GM18505 (cell line): ENCODE results near the gene S100A7.
"Not testable (repeated sequence)": the region's sequence is repeated elsewhere in the genome, so short reads cannot be mapped to it uniquely, and the experiment has no call there.

Experiments
- ATAC-seq: cut with Tn5 transposase; IDR thresholded peaks from one replicate; pipeline ENCODE4 v1.9.1; 2021; ENCODE audit not compliant: unreplicated experiment
- POLR2A ChIP-seq: IDR thresholded peaks from 4 replicates; pipeline ENCODE4 v1.6.1; 2011; ENCODE audit warnings: borderline replicate concordance; ENCODE audit not compliant: insufficient read depth, insufficient read length; ENCODE audit errors: extremely low read depth

S100A7 gene

GRCh38 chr1:153456396-153456795 is 4.1 kb downstream of the S100A7 start:
- no peak for ATAC-seq
- TF ChIP-seq POLR2A: no peak

GRCh38 chr1:153448851-153449250 is 11.6 kb downstream of the S100A7 start:
- ATAC-seq: not testable (repeated sequence)

GRCh38 chr1:153447498-153448170 is 12.8 kb downstream of the S100A7 start:
- ATAC-seq: no peak
- no peak for TF ChIP-seq POLR2A

GRCh38 chr1:153444078-153444477 is 16.4 kb downstream of the S100A7 start:
- TF ChIP-seq POLR2A: no peak
- no peak for ATAC-seq

- TF ChIP-seq POLR2A: no peak
Observed at GRCh38 chr1:153443486-153443885, 17.0 kb downstream of the S100A7 start.

GRCh38 chr1:153441238-153441755 is 19.2 kb downstream of the S100A7 start:
- no peak for TF ChIP-seq POLR2A

More at GRCh38 chr1:153443486-153443885, 17.0 kb downstream of the S100A7 start:
- ATAC-seq: no peak

GRCh38 chr1:153439273-153439672 is 21.2 kb downstream of the S100A7 start:
- ATAC-seq: no peak
- TF ChIP-seq POLR2A: no peak

More at GRCh38 chr1:153441238-153441755, 19.2 kb downstream of the S100A7 start:
- ATAC-seq: no peak

- ATAC-seq: no peak
- no peak for TF ChIP-seq POLR2A
Observed at GRCh38 chr1:153438599-153438998, 21.9 kb downstream of the S100A7 start.

GRCh38 chr1:153437236-153437635 is 23.2 kb downstream of the S100A7 start:
- TF ChIP-seq POLR2A: no peak
- no peak for ATAC-seq

- ATAC-seq: no peak
- TF ChIP-seq POLR2A: no peak
Observed at GRCh38 chr1:153434746-153435455, 25.6 kb downstream of the S100A7 start.

GRCh38 chr1:153432874-153433681 is 27.4 kb downstream of the S100A7 start:
- no peak for ATAC-seq
- TF ChIP-seq POLR2A: no peak

- no peak for TF ChIP-seq POLR2A
- no peak for ATAC-seq
Observed at GRCh38 chr1:153431928-153432327, 28.5 kb downstream of the S100A7 start.

GRCh38 chr1:153431427-153431826 is 29.0 kb downstream of the S100A7 start:
- no peak for TF ChIP-seq POLR2A
- no peak for ATAC-seq
